K562 (cell line): ENCODE data around the gene ZNF322. TPM values are rescaled to one million over a fixed set of nuclear protein-coding genes. Genes with fewer than 3 reads are reported as not detected.

Experiments used
- ATAC-seq: fragments of 200-7000 bp; cut with Tn5 transposase; 3 replicates; pipeline ENCODE4 v1.9.1; 2020; ENCODE audit warnings: moderate library complexity
- BruUV-seq: library from RNA; stranded (reverse); fragments of 400-500 nt; replicated peaks from 2 replicates; lab custom pipeline; 2021; lab: Mats Ljungman, UMichigan
- CTCF ChIA-PET: fragments of 300-600 bp; formaldehyde crosslinking; extraction: SDS; loops from one replicate; lab custom pipeline; 2021; ENCODE audit warnings: low intra/inter-chr PET ratio; lab: Yijun Ruan, JAX
- POLR2A ChIA-PET: fragments of 300-600, 350-650 bp; sonication (Branson Sonifier 250); formaldehyde crosslinking; extraction: SDS; loops from one replicate; lab custom pipeline; 2021; ENCODE audit warnings: antibody characterized with exemption, inconsistent platforms; lab: Yijun Ruan, JAX
- DNase-seq, 4 experiments: peaks; one replicate each; pipeline versions ENCODE4 v3.0.0 to v3.0.0-alpha.2; 2011 to 2018; ENCODE audit warnings: low spot score in 3 of 4, mixed read lengths in 3 of 4; ENCODE audit errors: extremely low read depth in 1 of 4
- FAIRE-seq: peaks from 2 replicates; lab custom pipeline; 2011; peaks lifted over from hg19 to GRCh38; lab: Jason Lieb, UNC
- H2AFZ ChIP-seq: 2 replicates; pipeline ENCODE4 v1.6.0; 2011; ENCODE audit warnings: low read depth, low read length, control low read depth, inconsistent platforms
- H3K27ac ChIP-seq: fragments of 200-600 bp; 3 replicates; pipeline ENCODE4 v1.8.0; 2011; ENCODE audit warnings: low read depth, mild to moderate bottlenecking, control low read depth, inconsistent platforms, low read length, moderate library complexity, mixed read lengths; ENCODE audit errors: extremely low read depth
- H3K27me3 ChIP-seq, 2 experiments: fragments of 300-600 bp in 1 of 2; 2 replicates in 1 of 2; 3 replicates in 1 of 2; pipeline versions ENCODE4 v1.6.0 to v1.8.0; 2011; ENCODE audit warnings: inconsistent platforms in 2 of 2, low read length in 2 of 2, mild to moderate bottlenecking in 1 of 2, mixed read lengths in 1 of 2, moderate library complexity in 1 of 2; ENCODE audit not compliant: control insufficient read depth in 2 of 2, insufficient read depth in 2 of 2
- H3K36me3 ChIP-seq: fragments of 300-600 bp; 3 replicates; pipeline ENCODE4 v1.8.0; 2011; ENCODE audit warnings: mild to moderate bottlenecking, low read length, inconsistent platforms; ENCODE audit not compliant: control insufficient read depth, insufficient read depth
- H3K4me1 ChIP-seq, 2 experiments: fragments of 200-600 bp in 1 of 2; replicated peaks in 1 of 2; 2 replicates in 1 of 2; 3 replicates in 1 of 2; pipeline versions ENCODE4 v1.5.1 to v1.8.0; 2011; ENCODE audit warnings: inconsistent platforms in 2 of 2, low read length in 2 of 2, mild to moderate bottlenecking in 1 of 2, mixed read lengths in 1 of 2, moderate library complexity in 1 of 2; ENCODE audit not compliant: control insufficient read depth in 2 of 2, insufficient read depth in 2 of 2
- H3K4me2 ChIP-seq: 2 replicates; pipeline ENCODE4 v1.6.1; 2011; ENCODE audit warnings: low read length, control low read depth, inconsistent platforms, mixed read lengths; ENCODE audit not compliant: insufficient read depth
- H3K4me3 ChIP-seq: fragments of 200-600 bp; sonication (generic), shearing (Covaris generic); 2 replicates; pipeline ENCODE4 v1.5.1; 2016; ENCODE audit warnings: control low read depth, inconsistent platforms
- H3K79me2 ChIP-seq: fragments of 200-600 bp; 3 replicates; pipeline ENCODE4 v1.8.0; 2011; ENCODE audit warnings: low read length, inconsistent platforms; ENCODE audit not compliant: control insufficient read depth, insufficient read depth
- H3K9ac ChIP-seq, 2 experiments: 2 replicates each; pipeline versions ENCODE4 v1.6.0 to v1.6.1; 2011; ENCODE audit warnings: low read depth in 2 of 2, low read length in 2 of 2, control low read depth in 1 of 2, inconsistent platforms in 1 of 2, mild to moderate bottlenecking in 1 of 2, mixed read lengths in 1 of 2; ENCODE audit not compliant: insufficient read depth in 1 of 2
- H3K9me1 ChIP-seq: one replicate; pipeline ENCODE4 v1.6.0; 2011; ENCODE audit warnings: inconsistent platforms, mild to moderate bottlenecking, low read length, moderate library complexity; ENCODE audit not compliant: control insufficient read depth, insufficient read depth
- H3K9me3 ChIP-seq: replicated peaks from 2 replicates; pipeline ENCODE4 v1.5.1; 2011; ENCODE audit warnings: low read depth, low read length, inconsistent platforms; ENCODE audit not compliant: control insufficient read depth, insufficient read depth
- H4K20me1 ChIP-seq: replicated peaks from 2 replicates; pipeline ENCODE4 v1.6.1; 2011; ENCODE audit warnings: low read length, inconsistent platforms, mixed read lengths; ENCODE audit not compliant: control insufficient read depth, insufficient read depth
- WGBS: fragments of 100-300 bp; shearing (Covaris generic); methylation state at CpG from one replicate; pipeline ENCODE4 v1.1.6; 2016; ENCODE audit warnings: low coverage, mixed read lengths; ENCODE audit not compliant: insufficient coverage; ENCODE audit errors: missing lambda C conversion rate; 5-methylcytosine and 5-hydroxymethylcytosine counted together
- in situ Hi-C: fragments of 300-500 bp; cut with MboI; formaldehyde crosslinking; loops from 4 replicates; pipeline ENCODE4 v1.15.0; 2018; ENCODE audit warnings: inconsistent platforms, mixed read lengths
- intact Hi-C: fragments of 100-400 bp; cut with micrococcal nuclease; formaldehyde crosslinking; loops from 2 replicates; pipeline ENCODE4 v1.14.2; 2022
- polyA plus RNA-seq, 8 experiments: library from polyadenylated mRNA; depleted of rRNA in 4 of 8; stranded (reverse) in 5 of 8; unstranded in 3 of 8; fragments of >200 nt; fragmentation: Nextera tagmentation in 2 of 8; fragmentation: Illumina TruSeq in 1 of 8; extraction: Ambion mirVana in 2 of 8; extraction: Trizol in 1 of 8; gene quantifications; 2 replicates each; pipeline versions ENCODE4 v1.2.1 to v1.2.3, GENCODE V29; 2011 to 2014; ENCODE audit warnings: inconsistent platforms in 1 of 8, missing spikeins in 1 of 8
- total RNA-seq, 7 experiments: library from RNA; depleted of rRNA in 6 of 7; stranded (reverse); fragments of >200 nt in 6 of 7; fragmentation: Illumina TruSeq in 2 of 7; extraction: Trizol in 2 of 7; gene quantifications; 2 replicates each; pipeline versions ENCODE4 v1.2.1 to v1.2.3, GENCODE V29; 2011 to 2021; ENCODE audit warnings: low replicate concordance in 1 of 7
- TF ChIP-seq, protein P1 (sequence below), 3 experiments: fragments of 200-800 bp in 1 of 3; fragments of 250-450 bp in 1 of 3; fragments of 450-650 bp in 1 of 3; sonication (Bioruptor Pico) in 1 of 3; sonication (Bioruptor generic) in 1 of 3; formaldehyde crosslinking in 1 of 3; IDR thresholded peaks; 2 replicates each; pipeline versions ENCODE4 v1.6.1 to v1.8.0; 2016 to 2022; ENCODE audit warnings: mild to moderate bottlenecking in 2 of 3, missing genetic modification characterization in 2 of 3, missing compliant biosample characterization in 1 of 3, moderate library complexity in 1 of 3
- TF ChIP-seq, protein P2 (sequence below): fragments of 450-650 bp; IDR thresholded peaks from 2 replicates; pipeline ENCODE4 v1.6.1; 2016; ENCODE audit warnings: mild to moderate bottlenecking, moderate library complexity

The ZNF322 gene
- total and polyA plus RNA-seq, 9 of the 15 experiments (the other 6 are each of a cell fraction or from before 2014, with no cell fraction given), result 4.7 to 31.2 (median 18.7) TPM

DNA sequence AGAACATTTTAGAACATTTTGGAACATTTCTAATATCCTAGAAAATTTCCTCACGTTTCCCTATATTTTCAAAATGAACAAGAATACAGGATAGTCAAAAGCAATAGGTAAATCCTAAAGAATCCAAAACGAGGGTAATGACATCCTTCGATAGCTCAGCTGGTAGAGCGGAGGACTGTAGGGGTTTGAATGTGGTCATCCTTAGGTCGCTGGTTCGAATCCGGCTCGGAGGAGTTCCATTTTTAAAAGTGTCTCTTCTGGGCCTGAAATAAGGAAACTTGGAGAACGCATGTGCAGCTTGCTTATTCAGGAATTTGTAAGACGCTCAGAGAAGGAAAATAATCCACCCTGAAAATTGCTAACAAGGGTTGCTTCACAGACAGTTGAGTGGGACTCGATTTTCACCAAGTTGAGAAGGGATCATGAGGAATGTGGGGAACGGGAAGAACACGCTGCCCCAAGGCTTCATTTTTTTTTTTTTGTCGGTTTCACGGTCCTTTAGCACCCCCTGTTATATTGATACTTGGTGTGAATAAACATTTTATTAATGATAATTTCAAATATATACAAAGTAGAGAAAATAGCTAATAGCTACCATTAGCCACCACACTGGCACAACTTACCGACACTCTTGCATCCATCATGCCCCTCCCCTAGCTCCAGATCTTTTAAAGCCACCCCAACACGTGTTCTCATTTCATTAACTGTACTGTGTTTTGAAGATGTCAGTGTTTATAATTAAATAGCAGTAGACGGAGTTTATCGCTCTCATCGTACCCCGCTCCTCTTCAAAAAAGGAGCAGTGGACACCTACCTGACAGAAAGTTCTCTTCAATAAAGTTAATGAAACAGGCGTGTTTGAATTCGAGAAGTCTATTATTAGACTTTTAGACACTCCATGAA lies 64.6 kb downstream of the ZNF322 start:
- WGBS, result 4% methylated on average over 23 of the region's 23 CpGs
- intact Hi-C loops, result loop anchor here (1.0 to 5.0 kb wide), 5 partner anchors 18 to 528 kb away; no protein-coding TSS in a partner anchor
- CTCF ChIA-PET, result interaction anchor here (0.5 to 3.6 kb wide), 7 partner anchors 22 to 533 kb away, joined by 3 to 22 read pairs (median 5); no protein-coding TSS in a partner anchor
- H3K4me2 ChIP-seq, result peak overlapping the region; percentile 79
- no peaks in the 10 kb centered on the region for H4K20me1 ChIP-seq
- H3K9me1 ChIP-seq, result no peaks in the 10 kb centered on the region
- peaks cover 22% of the 10 kb centered on the region for H3K36me3 ChIP-seq
- H3K27ac ChIP-seq, result peak overlapping the region; percentile 88
- H3K4me1 ChIP-seq, result peaks cover 16 to 19% of the 10 kb centered on the region in 2 experiments; a peak in 4 of 5 replicates
- peak overlapping the region in 1 of 2 experiments; percentile 94; a peak in 3 of 4 replicates for H3K9ac ChIP-seq
- DNase-seq (peak; percentile 56 to 95 (median 66)), FAIRE-seq (peak; percentile 87), ATAC-seq (peak; percentile 67)
- BruUV-seq, result no TSS peak
- peak overlapping the region; percentile 92 for H2AFZ ChIP-seq
- in situ Hi-C loops, result loop anchor here (10.0 kb wide), 1 partner anchor 530 kb away; no protein-coding TSS in a partner anchor
- POLR2A ChIA-PET, result interaction anchor here (0.5 to 7.6 kb wide), 41 partner anchors 9 to 730 kb away, joined by 3 to 141 read pairs (median 4); a partner anchor contains a TSS
- no peaks in the 10 kb centered on the region for H3K9me3 ChIP-seq
- peaks cover 22% of the 10 kb centered on the region for H3K79me2 ChIP-seq
- no peaks in the 10 kb centered on the region for H3K27me3 ChIP-seq
- peak overlapping the region; percentile 91 for H3K4me3 ChIP-seq
- TF ChIP-seq, protein P1, sequence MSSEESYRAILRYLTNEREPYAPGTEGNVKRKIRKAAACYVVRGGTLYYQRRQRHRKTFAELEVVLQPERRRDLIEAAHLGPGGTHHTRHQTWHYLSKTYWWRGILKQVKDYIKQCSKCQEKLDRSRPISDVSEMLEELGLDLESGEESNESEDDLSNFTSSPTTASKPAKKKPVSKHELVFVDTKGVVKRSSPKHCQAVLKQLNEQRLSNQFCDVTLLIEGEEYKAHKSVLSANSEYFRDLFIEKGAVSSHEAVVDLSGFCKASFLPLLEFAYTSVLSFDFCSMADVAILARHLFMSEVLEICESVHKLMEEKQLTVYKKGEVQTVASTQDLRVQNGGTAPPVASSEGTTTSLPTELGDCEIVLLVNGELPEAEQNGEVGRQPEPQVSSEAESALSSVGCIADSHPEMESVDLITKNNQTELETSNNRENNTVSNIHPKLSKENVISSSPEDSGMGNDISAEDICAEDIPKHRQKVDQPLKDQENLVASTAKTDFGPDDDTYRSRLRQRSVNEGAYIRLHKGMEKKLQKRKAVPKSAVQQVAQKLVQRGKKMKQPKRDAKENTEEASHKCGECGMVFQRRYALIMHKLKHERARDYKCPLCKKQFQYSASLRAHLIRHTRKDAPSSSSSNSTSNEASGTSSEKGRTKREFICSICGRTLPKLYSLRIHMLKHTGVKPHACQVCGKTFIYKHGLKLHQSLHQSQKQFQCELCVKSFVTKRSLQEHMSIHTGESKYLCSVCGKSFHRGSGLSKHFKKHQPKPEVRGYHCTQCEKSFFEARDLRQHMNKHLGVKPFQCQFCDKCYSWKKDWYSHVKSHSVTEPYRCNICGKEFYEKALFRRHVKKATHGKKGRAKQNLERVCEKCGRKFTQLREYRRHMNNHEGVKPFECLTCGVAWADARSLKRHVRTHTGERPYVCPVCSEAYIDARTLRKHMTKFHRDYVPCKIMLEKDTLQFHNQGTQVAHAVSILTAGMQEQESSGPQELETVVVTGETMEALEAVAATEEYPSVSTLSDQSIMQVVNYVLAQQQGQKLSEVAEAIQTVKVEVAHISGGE (CRISPR knock-in tag; IDR thresholded peaks at IDR 0.05), result 0 out of 6 replicates have a peak, but pooled peaks of 1 of the 3 experiments have one; percentile 18
- TF ChIP-seq, protein P2, sequence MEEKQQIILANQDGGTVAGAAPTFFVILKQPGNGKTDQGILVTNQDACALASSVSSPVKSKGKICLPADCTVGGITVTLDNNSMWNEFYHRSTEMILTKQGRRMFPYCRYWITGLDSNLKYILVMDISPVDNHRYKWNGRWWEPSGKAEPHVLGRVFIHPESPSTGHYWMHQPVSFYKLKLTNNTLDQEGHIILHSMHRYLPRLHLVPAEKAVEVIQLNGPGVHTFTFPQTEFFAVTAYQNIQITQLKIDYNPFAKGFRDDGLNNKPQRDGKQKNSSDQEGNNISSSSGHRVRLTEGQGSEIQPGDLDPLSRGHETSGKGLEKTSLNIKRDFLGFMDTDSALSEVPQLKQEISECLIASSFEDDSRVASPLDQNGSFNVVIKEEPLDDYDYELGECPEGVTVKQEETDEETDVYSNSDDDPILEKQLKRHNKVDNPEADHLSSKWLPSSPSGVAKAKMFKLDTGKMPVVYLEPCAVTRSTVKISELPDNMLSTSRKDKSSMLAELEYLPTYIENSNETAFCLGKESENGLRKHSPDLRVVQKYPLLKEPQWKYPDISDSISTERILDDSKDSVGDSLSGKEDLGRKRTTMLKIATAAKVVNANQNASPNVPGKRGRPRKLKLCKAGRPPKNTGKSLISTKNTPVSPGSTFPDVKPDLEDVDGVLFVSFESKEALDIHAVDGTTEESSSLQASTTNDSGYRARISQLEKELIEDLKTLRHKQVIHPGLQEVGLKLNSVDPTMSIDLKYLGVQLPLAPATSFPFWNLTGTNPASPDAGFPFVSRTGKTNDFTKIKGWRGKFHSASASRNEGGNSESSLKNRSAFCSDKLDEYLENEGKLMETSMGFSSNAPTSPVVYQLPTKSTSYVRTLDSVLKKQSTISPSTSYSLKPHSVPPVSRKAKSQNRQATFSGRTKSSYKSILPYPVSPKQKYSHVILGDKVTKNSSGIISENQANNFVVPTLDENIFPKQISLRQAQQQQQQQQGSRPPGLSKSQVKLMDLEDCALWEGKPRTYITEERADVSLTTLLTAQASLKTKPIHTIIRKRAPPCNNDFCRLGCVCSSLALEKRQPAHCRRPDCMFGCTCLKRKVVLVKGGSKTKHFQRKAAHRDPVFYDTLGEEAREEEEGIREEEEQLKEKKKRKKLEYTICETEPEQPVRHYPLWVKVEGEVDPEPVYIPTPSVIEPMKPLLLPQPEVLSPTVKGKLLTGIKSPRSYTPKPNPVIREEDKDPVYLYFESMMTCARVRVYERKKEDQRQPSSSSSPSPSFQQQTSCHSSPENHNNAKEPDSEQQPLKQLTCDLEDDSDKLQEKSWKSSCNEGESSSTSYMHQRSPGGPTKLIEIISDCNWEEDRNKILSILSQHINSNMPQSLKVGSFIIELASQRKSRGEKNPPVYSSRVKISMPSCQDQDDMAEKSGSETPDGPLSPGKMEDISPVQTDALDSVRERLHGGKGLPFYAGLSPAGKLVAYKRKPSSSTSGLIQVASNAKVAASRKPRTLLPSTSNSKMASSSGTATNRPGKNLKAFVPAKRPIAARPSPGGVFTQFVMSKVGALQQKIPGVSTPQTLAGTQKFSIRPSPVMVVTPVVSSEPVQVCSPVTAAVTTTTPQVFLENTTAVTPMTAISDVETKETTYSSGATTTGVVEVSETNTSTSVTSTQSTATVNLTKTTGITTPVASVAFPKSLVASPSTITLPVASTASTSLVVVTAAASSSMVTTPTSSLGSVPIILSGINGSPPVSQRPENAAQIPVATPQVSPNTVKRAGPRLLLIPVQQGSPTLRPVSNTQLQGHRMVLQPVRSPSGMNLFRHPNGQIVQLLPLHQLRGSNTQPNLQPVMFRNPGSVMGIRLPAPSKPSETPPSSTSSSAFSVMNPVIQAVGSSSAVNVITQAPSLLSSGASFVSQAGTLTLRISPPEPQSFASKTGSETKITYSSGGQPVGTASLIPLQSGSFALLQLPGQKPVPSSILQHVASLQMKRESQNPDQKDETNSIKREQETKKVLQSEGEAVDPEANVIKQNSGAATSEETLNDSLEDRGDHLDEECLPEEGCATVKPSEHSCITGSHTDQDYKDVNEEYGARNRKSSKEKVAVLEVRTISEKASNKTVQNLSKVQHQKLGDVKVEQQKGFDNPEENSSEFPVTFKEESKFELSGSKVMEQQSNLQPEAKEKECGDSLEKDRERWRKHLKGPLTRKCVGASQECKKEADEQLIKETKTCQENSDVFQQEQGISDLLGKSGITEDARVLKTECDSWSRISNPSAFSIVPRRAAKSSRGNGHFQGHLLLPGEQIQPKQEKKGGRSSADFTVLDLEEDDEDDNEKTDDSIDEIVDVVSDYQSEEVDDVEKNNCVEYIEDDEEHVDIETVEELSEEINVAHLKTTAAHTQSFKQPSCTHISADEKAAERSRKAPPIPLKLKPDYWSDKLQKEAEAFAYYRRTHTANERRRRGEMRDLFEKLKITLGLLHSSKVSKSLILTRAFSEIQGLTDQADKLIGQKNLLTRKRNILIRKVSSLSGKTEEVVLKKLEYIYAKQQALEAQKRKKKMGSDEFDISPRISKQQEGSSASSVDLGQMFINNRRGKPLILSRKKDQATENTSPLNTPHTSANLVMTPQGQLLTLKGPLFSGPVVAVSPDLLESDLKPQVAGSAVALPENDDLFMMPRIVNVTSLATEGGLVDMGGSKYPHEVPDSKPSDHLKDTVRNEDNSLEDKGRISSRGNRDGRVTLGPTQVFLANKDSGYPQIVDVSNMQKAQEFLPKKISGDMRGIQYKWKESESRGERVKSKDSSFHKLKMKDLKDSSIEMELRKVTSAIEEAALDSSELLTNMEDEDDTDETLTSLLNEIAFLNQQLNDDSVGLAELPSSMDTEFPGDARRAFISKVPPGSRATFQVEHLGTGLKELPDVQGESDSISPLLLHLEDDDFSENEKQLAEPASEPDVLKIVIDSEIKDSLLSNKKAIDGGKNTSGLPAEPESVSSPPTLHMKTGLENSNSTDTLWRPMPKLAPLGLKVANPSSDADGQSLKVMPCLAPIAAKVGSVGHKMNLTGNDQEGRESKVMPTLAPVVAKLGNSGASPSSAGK, result peak; percentile 67
